Forelimb muscle (tissue), 1 donor: ENCODE measurements around the gene TSHZ2. TPM values are rescaled to one million over a fixed set of nuclear protein-coding genes. Genes with fewer than 3 reads are reported as not detected.

ENCODE experiments used
- DNase-seq: peaks from one replicate; pipeline ENCODE4 v3.0.0-alpha.2; 2013; ENCODE audit warnings: low read depth
- polyA plus RNA-seq: library from polyadenylated mRNA; unstranded; fragments of 120-200 nt; gene quantifications from one replicate; pipeline ENCODE4 v1.2.1, GENCODE V29; 2013; ENCODE audit not compliant: insufficient read length

The TSHZ2 gene
- polyA plus RNA-seq, 1 donor, result 9.0 TPM

DNA sequence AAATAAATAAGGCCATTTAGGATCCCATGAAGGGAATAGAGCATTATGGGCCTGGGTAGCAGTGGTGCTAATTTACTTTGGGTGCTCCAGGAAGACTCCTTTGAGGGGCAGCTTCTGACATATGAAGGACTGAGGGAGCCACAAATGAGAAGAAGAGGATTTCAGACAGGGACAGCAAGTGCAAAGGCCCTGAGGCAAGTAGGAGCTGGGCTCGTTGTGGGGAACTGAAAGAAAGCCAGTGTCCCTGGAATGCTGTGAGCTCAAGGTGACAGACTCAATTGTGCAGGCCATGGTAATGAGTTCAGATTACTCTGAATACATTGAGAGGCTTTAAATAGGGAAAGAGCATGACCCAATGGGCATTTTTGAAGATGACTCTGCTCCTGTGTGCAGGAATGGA is 307.6 kb downstream of the TSHZ2 start:
- DNase-seq, result no peak

DNA sequence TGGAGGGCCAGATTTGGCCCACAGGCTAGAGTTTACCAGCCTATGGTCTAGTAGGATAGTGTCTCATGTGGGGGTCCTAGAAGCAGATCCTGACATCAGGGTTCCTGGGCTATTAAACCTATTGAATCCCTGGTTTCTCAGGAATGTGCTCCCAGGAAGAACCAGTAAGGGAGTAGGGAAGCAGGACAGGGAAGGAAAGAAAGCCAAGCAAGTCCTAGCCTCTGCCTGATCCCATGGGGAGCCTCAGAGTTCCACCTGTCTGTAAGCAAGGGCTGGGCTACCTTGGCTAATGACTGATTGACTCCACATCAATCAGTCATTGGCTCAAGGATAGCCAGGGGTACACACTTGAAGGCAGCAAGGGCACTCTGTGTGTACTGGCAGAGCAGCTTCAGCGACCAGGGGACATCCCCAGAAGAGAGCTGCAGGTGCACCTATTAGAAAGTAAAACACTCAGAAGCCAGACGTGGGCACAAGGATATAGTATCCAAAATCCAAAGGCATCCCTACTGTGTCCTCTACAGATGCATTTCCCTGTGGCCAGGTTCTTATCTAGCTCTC is 309.5 kb downstream of the TSHZ2 start:
- no peak for DNase-seq

- no peak for DNase-seq
These were observed 310.2 kb downstream of the TSHZ2 start for GRCh38 chr20:53282217-53282955.

DNA sequence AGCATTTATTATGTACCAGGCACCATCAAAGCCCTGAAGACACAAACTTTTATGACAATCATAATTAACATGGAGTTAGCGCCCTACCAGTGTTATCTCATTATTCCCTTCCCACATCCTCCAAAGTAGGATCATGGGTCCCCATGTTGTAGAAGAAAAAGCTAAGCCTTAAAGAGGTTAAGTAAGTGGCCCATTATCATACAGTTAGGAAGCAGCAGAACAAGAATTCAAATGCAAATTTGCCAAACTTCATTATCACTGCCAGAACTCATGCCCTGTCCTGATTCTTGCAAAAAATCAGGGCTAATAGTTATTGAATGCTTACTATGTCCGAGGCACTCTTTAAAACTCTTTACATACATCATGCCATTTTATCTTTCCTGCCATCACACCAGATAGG is 310.9 kb downstream of the TSHZ2 start:
- DNase-seq, result no peak

GRCh38 chr20:53283597-53283996 is 311.4 kb downstream of the TSHZ2 start:
- no peak for DNase-seq

DNA sequence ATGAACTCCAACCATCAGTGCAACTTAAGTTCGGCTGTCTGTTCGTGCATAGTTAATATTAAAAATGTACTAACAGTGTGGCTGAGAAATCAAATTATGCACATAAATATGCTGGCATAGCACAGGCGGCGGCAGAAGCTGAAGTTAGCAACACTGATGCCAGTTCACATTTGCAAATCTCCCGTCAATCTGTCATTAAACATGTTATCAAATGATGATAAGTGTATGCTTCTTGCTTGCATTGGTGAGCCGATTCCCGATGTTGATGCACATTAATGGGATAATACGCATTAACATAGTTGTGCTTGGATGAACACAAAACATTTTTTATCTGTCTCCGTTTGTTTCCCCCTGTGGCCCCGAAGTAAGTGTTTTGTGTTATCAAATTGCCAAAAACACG is 312.1 kb downstream of the TSHZ2 start:
- no peak for DNase-seq

- DNase-seq, result no peak
These were observed 312.5 kb downstream of the TSHZ2 start for GRCh38 chr20:53284696-53285095.

- DNase-seq, result no peak
These were observed 315.3 kb downstream of the TSHZ2 start for GRCh38 chr20:53287357-53288042.

DNA sequence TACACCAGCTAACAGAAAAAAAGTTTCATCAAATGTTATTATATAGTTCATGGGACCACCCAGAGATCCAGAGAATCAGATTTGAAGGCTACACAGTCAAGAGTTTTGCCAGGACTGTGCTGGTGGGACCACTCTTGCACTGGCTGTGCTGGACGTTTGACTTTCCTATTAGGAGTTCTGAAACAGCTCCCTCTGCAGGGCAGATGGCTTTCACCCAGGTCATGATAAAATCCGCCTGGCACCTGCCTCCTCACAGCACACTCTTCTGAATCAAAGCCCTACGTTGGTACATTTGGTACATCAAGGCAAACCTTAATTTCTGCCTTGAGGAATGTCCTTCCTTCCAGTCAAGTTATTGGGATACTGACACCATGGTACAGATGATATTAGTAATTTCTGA is 319.4 kb downstream of the TSHZ2 start:
- DNase-seq, result no peak

- DNase-seq, result no peak
These were observed 320.2 kb downstream of the TSHZ2 start for GRCh38 chr20:53292347-53292746.

DNA sequence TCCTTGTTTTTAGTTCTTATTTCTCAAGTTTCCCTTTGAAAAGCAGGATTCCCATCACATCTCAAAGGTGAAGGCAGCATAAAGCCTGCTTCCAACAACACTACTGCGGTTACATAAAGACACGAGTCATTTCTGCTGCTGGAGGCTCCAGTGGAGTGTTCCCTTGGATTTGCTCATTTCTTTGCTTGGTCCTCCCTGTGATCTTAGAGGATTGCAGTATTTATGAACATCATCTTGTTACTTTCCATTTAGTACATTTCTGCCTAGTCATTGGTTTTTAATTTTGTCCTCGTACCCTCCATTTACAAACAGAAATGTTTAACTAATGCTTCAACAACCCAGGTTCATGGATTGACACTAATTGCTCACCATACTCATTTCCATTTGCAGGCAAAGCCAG is 322.6 kb downstream of the TSHZ2 start:
- DNase-seq, result no peak

DNA sequence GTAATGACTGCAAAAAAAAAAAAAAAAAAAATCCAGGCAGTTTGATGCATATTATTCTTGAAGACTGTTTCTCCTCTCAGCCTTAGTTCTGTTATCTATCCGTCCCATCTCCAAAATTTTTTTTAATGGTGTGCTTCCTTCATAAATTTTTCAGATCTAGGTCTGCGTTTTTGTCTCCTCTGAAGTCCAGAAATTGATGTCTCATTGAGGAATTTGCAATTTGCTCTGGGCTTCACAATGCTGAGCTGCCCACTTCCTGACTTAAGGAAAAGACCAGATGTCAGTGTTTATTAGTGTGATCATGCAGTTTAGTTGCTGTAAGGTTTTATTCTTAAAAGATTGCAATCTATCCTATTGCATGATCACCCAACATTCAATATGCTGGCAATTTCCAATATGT is 323.9 kb downstream of the TSHZ2 start:
- DNase-seq, result no peak

DNA sequence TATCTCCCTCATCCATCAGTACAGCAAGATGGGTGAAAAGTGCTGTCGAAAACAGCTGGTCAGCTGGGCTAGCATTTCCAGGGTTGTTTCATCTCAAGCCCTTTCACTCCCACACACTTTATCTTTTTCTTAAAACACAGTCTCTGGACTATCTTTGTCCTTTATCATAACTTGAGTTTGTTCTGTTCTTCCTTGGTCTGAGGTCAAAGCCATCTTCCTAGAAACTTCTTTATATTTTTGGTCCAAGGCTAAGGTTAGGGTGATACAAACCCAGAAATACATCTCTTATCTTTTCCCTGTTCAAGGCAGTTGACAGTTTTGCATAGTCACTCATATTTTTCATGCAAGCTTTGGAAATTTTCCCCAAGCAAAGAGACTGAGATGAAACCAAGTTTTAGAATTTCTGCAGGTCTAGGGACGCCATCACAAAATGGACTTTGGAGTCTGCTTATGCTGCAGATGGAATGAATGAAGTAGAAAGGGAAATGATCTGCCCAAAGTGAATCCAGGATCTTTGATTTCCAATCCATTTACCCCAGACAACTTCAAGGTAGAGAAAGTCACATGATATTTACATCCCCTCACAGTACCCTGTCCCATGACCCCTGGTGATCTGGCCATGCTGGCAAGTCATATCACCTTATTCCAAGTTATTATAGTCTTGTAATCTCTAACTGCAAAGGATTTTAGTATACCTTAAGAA is 324.4 kb downstream of the TSHZ2 start:
- DNase-seq, result no peak

- no peak for DNase-seq
These were observed 325.0 kb downstream of the TSHZ2 start for GRCh38 chr20:53297154-53297529.

DNA sequence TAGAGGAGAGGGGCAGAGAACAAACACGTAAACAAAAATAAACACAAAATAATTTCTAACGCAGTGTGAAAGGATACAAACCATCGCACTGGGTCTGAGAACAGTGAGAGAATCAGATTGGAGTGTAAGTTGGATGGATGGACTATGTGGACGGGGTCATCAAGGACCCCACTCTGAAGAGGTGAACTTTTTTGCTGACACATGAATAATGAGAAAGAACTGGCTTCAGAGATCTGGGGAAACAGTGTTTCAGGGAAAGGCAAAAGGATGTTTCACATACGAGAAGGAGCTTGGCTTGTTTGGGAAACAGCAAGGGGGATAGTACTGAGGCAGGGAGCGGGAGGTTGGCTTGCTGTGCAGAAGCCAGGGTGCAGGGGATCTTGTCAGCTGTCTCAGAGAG is 326.1 kb downstream of the TSHZ2 start:
- no peak for DNase-seq

DNA sequence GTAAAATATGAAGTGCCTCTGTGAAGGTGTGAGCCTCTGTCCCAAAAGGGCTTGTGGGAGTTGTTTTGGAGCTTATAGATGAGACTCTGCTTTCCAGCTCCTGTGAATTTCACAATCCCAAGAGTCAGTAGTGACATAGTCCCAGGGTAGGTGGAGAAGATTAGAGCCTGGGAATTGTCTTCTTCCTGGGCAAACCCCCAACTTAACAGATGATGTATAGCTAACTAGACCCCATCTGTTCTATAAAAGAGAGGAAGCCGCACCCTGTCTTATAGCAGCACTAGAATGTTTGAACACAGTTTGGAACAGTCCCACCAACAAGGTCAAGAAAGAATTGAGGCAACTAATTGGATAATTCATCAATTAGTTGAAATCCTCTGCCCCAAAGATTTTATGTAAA is 326.8 kb downstream of the TSHZ2 start:
- DNase-seq, result no peak

DNA sequence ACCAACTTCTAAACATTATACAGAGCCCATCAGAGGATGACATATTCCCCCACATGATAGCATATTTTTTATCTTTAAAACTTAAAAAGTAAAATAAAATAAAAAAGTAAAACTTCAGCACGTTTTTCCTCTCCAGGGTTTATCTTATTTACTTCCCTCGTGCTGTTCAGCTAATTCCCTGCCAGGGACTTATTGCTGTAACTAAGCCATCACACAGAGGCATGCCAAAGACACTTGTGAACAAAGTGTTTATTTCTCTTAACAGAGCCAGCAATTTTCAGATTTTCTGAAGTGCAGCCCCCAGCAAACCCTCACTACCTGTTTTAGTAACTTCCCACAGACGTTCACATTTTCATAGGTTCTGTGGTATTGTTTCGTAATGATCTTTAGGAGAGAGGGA is 327.7 kb downstream of the TSHZ2 start:
- DNase-seq, result no peak

DNA sequence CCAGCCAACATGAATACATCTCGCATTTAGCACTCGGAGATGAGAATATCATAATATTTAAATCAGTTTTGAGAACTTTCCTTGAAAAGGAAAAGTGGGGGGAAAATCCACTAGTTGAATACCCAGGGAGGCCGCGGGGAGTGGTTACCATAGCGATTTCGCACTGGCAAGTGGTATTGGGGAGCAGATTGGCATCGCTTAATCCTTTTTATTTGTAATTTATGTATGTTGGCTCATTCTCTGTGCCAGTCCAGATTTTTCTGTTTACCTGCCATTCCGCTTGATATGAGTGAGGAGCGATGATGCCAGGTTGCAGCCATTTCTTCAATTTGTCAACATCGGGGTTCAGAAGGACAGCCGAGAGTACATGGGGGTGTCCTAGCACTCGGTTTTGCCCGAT is 329.7 kb downstream of the TSHZ2 start:
- no peak for DNase-seq

- no peak for DNase-seq
These were observed 330.7 kb downstream of the TSHZ2 start for GRCh38 chr20:53302695-53303412.

- no peak for DNase-seq
These were observed 331.2 kb downstream of the TSHZ2 start for GRCh38 chr20:53303413-53303760.

DNA sequence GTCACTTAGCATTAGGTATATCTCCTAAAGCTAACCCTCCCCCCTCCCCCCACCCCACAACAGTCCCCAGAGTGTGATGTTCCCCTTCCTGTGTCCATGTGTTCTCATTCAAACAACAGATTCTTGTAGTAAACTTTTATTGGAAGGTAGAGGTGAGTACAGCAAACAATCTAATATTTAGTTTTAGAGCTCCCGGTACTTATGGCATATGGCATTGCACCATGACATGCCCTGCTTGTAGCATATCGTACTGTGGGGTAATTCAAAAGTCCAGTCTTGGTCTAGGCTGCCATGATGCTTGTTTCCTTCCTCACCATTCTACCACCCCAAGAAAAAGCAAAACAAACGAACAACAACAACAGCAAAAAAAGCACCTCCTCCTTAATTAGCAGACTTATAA is 332.0 kb downstream of the TSHZ2 start:
- no peak for DNase-seq

- no peak for DNase-seq
These were observed 334.1 kb downstream of the TSHZ2 start for GRCh38 chr20:53306192-53306805.
